ENCODE data around the gene LIN37.

The LIN37 gene

GRCh38 chr19:35733180-35734125 is 14.9 kb upstream of the LIN37 start:
- H3K27ac ChIP-seq = no peak overlapping the region
- DNase-seq (ENCODE audit: low read depth, low spot score) = no peak

GRCh38 chr19:35734273-35734672 is 14.1 kb upstream of the LIN37 start:
- no peak overlapping the region for H3K27ac ChIP-seq
- DNase-seq (ENCODE audit: low read depth, low spot score) = no peak

GRCh38 chr19:35734889-35735288 is 13.5 kb upstream of the LIN37 start:
- DNase-seq (ENCODE audit: low read depth, low spot score) = no peak
- H3K27ac ChIP-seq = no peak overlapping the region

GRCh38 chr19:35736913-35737886 is 11.2 kb upstream of the LIN37 start:
- no peak for DNase-seq (ENCODE audit: low read depth, low spot score)
- peak overlapping the region; percentile 17 for H3K27ac ChIP-seq

GRCh38 chr19:35738021-35738886 is 10.1 kb upstream of the LIN37 start:
- no peak overlapping the region for H3K27ac ChIP-seq
- DNase-seq (ENCODE audit: low read depth, low spot score) = no peak

- no peak overlapping the region for H3K27ac ChIP-seq
- DNase-seq (ENCODE audit: low read depth, low spot score) = no peak
Observed at GRCh38 chr19:35738887-35739229, 9.5 kb upstream of the LIN37 start.

GRCh38 chr19:35739275-35740107 is 8.9 kb upstream of the LIN37 start:
- DNase-seq (ENCODE audit: low read depth, low spot score) = no peak
- no peak overlapping the region for H3K27ac ChIP-seq

GRCh38 chr19:35740108-35740422 is 8.3 kb upstream of the LIN37 start:
- no peak for DNase-seq (ENCODE audit: low read depth, low spot score)
- no peak overlapping the region for H3K27ac ChIP-seq

GRCh38 chr19:35740423-35741202 is 7.8 kb upstream of the LIN37 start:
- H3K27ac ChIP-seq = no peak overlapping the region
- DNase-seq (ENCODE audit: low read depth, low spot score) = no peak

- no peak for DNase-seq (ENCODE audit: low read depth, low spot score)
Observed at GRCh38 chr19:35741203-35741515, 7.2 kb upstream of the LIN37 start.

GRCh38 chr19:35742121-35742724 is 6.2 kb upstream of the LIN37 start, which contains the start of gene IGFLR1:
Gene IGFLR1 (minus strand): TSS chr19:35742452. CDS start chr19:35741180, 1,272 bp downstream.
- DNase-seq (ENCODE audit: low read depth, low spot score) = no peak
- H3K27ac ChIP-seq = no peak within 1 kb of the TSS

More at GRCh38 chr19:35741203-35741515, 7.2 kb upstream of the LIN37 start:
- no peak overlapping the region for H3K27ac ChIP-seq

GRCh38 chr19:35743640-35744429 is 4.5 kb upstream of the LIN37 start:
- H3K27ac ChIP-seq = no peak overlapping the region
- no peak for DNase-seq (ENCODE audit: low read depth, low spot score)

- peak; percentile 77 for DNase-seq (ENCODE audit: low read depth, low spot score)
- peak overlapping the region; percentile 99 for H3K27ac ChIP-seq
Observed at GRCh38 chr19:35744430-35745327, 3.7 kb upstream of the LIN37 start.

GRCh38 chr19:35745328-35746086 is 2.9 kb upstream of the LIN37 start, which contains the start of the genes PSENEN and U2AF1L4:
Gene PSENEN (plus strand): TSS chr19:35745651. CDS start chr19:35745931, 280 bp downstream.
Gene U2AF1L4 (minus strand): TSS chr19:35745418. CDS start chr19:35745391, 27 bp downstream.
- peak; percentile 97 for DNase-seq (ENCODE audit: low read depth, low spot score)
- H3K27ac ChIP-seq = peak within 1 kb of the TSS; percentile 99

GRCh38 chr19:35746087-35746462 is 2.3 kb upstream of the LIN37 start:
- no peak for DNase-seq (ENCODE audit: low read depth, low spot score)
- H3K27ac ChIP-seq = peak overlapping the region; percentile 99

Measured in epithelial cell of prostate (primary cell).